Ascending aorta (tissue), 2 donors: Measurements from ENCODE around the gene DISP2. TPM values are rescaled to one million over a fixed set of nuclear protein-coding genes. Genes with fewer than 3 reads are reported as not detected.

Experiments
- DNase-seq, 2 donors: peaks; one replicate each; pipeline ENCODE4 v3.0.0-alpha.2; 2019; ENCODE audit warnings: low spot score in 2 of 2
- H3K27ac ChIP-seq, 2 donors: fragments of 200-600 bp; sonication (generic); one replicate each; pipeline ENCODE4 v1.5.1; 2016 to 2017; ENCODE audit warnings: mild to moderate bottlenecking in 1 of 2
- H3K27me3 ChIP-seq: fragments of 200-600 bp; sonication (generic); one replicate; pipeline ENCODE4 v1.5.1; 2017
- H3K36me3 ChIP-seq, 2 donors: fragments of 200-600 bp; sonication (generic); one replicate each; pipeline ENCODE4 v1.5.1; 2016
- H3K4me1 ChIP-seq, 2 donors: fragments of 200-600 bp; sonication (generic); one replicate each; pipeline ENCODE4 v1.5.1; 2016 to 2017; ENCODE audit warnings: mild to moderate bottlenecking in 1 of 2
- H3K4me3 ChIP-seq, 2 donors: fragments of 200-600 bp; sonication (generic); one replicate each; pipeline ENCODE4 v1.5.1; 2016 to 2017; ENCODE audit warnings: mild to moderate bottlenecking in 1 of 2
- H3K9me3 ChIP-seq, 2 donors: fragments of 200-600 bp; sonication (generic); one replicate each; pipeline ENCODE4 v1.5.1; 2016
- CTCF ChIP-seq, 3 experiments: fragments of 200-600 bp in 2 of 3; fragments of 450-650 bp in 1 of 3; sonication (generic) in 2 of 3; IDR thresholded peaks; one replicate each; pipeline ENCODE4 v1.5.1; 2016 to 2019; ENCODE audit warnings: antibody characterized with exemption in 3 of 3, mild to moderate bottlenecking in 1 of 3, moderate library complexity in 1 of 3
- intact Hi-C: fragments of 100-400 bp; cut with DNase I; formaldehyde crosslinking; loops from one replicate; pipeline ENCODE4 v1.15.1; 2023
- total RNA-seq: library from RNA; depleted of rRNA; stranded (reverse); fragments of >200 nt; gene quantifications from one replicate; pipeline ENCODE4 v1.1.0, GENCODE V29; 2016

Gene DISP2
- total RNA-seq, 1 donor from 2014 or later, result 0.32 TPM

DNA sequence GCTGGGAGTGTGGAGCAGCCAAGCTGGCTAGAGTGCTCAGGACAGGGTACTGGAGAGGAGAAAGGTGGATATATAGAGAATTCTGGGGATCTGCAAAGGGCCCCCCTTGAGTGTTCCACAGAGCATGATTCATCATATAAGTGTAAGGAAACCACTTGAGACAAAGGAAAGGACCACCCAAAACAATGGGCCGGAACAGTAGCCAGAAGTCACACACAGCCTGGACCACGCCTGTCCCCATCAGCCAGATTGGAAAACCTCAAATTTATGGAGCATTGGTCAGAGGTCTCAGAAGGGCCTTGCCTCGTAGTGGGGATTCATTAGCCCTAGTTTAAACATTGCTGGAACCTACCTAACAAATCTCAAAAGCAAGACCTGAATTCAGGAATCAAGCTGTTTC is 19.6 kb downstream of the DISP2 start:
- no peaks in the 10 kb centered on the region for H3K27me3 ChIP-seq
- DNase-seq, result no peak
- no peak overlapping the region for H3K27ac ChIP-seq
- H3K4me3 ChIP-seq, result no peak overlapping the region
- no peak for TF ChIP-seq CTCF (IDR thresholded peaks at IDR 0.05)
- H3K36me3 ChIP-seq, result no peaks in the 10 kb centered on the region
- H3K9me3 ChIP-seq, result no peaks in the 10 kb centered on the region
- peaks cover 0 to 8% of the 10 kb centered on the region in 2 donors for H3K4me1 ChIP-seq
- intact Hi-C loops, result no loop called here

- H3K27ac ChIP-seq, result no peak overlapping the region
- no peaks in the 10 kb centered on the region for H3K27me3 ChIP-seq
- no peak for TF ChIP-seq CTCF (IDR thresholded peaks at IDR 0.05)
Observed at GRCh38 chr15:40379374-40379773, 21.4 kb downstream of the DISP2 start.

DNA sequence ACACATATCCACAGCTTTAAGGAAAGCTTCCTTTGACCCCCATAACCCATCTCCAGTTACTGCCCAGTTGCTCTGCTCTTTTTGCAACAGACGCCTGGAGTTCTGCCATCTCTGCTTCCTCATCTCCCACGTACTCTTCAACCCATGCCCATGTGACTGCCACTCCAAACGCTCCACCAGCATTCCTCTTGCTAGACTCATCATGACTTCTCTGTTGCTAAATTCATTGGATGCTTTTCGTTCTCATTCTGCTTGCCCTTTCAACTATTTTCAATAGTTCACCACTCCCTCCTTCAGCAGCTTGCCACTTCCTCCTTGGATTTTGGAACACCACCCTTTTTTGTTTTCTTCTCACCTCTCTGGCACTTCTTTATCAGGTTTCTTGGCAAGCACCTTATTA is 21.8 kb downstream of the DISP2 start:
- peak in 1 of 2 donors; percentile 83 for DNase-seq
- Histone ChIP-seq H3K36me3 (no peaks in the 10 kb centered on the region), H3K27me3 (no peaks in the 10 kb centered on the region), H3K9me3 (no peaks in the 10 kb centered on the region), H3K27ac (peak overlapping the region in 1 of 2 donors; percentile 7), H3K4me3 (no peak overlapping the region), H3K4me1 (peaks cover 0 to 14% of the 10 kb centered on the region in 2 donors)
- intact Hi-C loops, result no loop called here
- no peak for TF ChIP-seq CTCF (IDR thresholded peaks at IDR 0.05)

More at GRCh38 chr15:40379374-40379773, 21.4 kb downstream of the DISP2 start:
- peaks cover 0 to 14% of the 10 kb centered on the region in 2 donors for H3K4me1 ChIP-seq
- H3K36me3 ChIP-seq, result no peaks in the 10 kb centered on the region
- H3K9me3 ChIP-seq, result no peaks in the 10 kb centered on the region
- DNase-seq, result no peak
- intact Hi-C loops, result no loop called here
- H3K4me3 ChIP-seq, result no peak overlapping the region

GRCh38 chr15:40380636-40381035 is 22.6 kb downstream of the DISP2 start:
- Histone ChIP-seq H3K27me3 (no peaks in the 10 kb centered on the region), H3K27ac (no peak overlapping the region)
- intact Hi-C loops, result no loop called here

DNA sequence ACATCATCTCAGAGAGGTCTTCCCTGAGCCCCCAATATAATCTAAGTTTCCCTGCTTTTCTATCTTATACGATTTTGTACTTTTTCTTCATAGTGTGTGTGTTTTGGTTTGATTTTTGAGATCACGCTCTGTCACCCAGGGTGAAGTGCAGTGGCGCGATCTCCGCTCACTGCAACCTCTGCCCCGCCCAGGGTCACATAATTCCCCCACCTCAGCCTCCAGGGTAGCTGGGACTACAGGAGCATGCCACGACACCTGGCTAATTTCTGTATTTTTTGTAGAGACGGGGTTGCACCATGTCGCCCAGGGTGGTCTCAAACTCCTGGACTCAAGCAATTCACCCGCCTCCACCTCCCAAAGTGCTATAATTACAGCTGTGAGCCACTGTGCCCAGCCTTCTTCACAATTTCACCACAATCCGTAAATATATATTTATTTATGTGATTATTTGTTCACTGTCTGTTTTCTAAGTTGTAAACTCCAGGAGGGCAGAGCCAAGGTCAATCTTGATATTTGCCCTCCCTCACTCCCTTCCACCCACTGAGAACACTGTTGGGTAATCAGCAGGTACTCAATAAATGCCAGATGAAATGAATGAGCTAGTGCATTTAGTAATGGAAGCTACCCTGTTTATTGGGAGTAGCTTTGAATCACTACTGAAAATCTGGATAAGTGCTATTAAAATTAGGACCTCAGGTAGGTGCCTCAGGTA is 24.0 kb downstream of the DISP2 start:
- no peak overlapping the region for H3K27ac ChIP-seq
- H3K27me3 ChIP-seq, result no peaks in the 10 kb centered on the region
- TF ChIP-seq CTCF (IDR thresholded peaks at IDR 0.05), result no peak
- peaks cover 0 to 14% of the 10 kb centered on the region in 2 donors for H3K4me1 ChIP-seq
- no peaks in the 10 kb centered on the region for H3K9me3 ChIP-seq
- intact Hi-C loops, result loop anchor here (1.0 kb wide), 1 partner anchor 23 kb away; the partner anchor contains the start of gene IVD
- no peak for DNase-seq
- peaks cover 5 to 6% of the 10 kb centered on the region in 2 donors for H3K36me3 ChIP-seq
- H3K4me3 ChIP-seq, result no peak overlapping the region

More at GRCh38 chr15:40380636-40381035, 22.6 kb downstream of the DISP2 start:
- Histone ChIP-seq H3K4me1 (peaks cover 0 to 14% of the 10 kb centered on the region in 2 donors), H3K4me3 (no peak overlapping the region), H3K36me3 (no peaks in the 10 kb centered on the region), H3K9me3 (no peaks in the 10 kb centered on the region)
- DNase-seq, result no peak
- no peak for TF ChIP-seq CTCF (IDR thresholded peaks at IDR 0.05)
